Mesenchymal stem cell (in vitro differentiated cells and primary cell): ENCODE measurements around the gene NUP210.
A peak's percentile ranks its signal among the peaks of the same experiment; 100 is the strongest.

Experiments
- DNase-seq: peaks from one replicate; pipeline ENCODE4 v3.0.0-alpha.2; 2013
- H2AFZ ChIP-seq: one replicate; pipeline ENCODE4 v1.6.1; 2013; ENCODE audit warnings: low read depth, mild to moderate bottlenecking, control low read depth, inconsistent platforms, low read length, moderate library complexity
- H2AK5ac ChIP-seq: 2 replicates; pipeline ENCODE4 v1.6.1; 2013; ENCODE audit warnings: low read length, moderate library complexity, mild to moderate bottlenecking, inconsistent platforms; ENCODE audit not compliant: severe bottlenecking
- H2BK120ac ChIP-seq: one replicate; pipeline ENCODE4 v1.6.1; 2013; ENCODE audit warnings: low read depth, mild to moderate bottlenecking, inconsistent platforms, low read length, moderate library complexity
- H2BK12ac ChIP-seq, 2 experiments: one replicate each; pipeline ENCODE4 v1.6.1; 2013; ENCODE audit warnings: inconsistent platforms in 2 of 2, low read length in 2 of 2, mild to moderate bottlenecking in 2 of 2, moderate library complexity in 2 of 2, control low read depth in 1 of 2
- H2BK15ac ChIP-seq: one replicate; pipeline ENCODE4 v1.6.1; 2013; ENCODE audit warnings: mild to moderate bottlenecking, low read depth, inconsistent platforms; ENCODE audit not compliant: poor library complexity, severe bottlenecking
- H2BK5ac ChIP-seq: 2 replicates; pipeline ENCODE4 v1.6.1; 2013; ENCODE audit warnings: low read depth, mild to moderate bottlenecking, low read length, control low read depth, inconsistent platforms; ENCODE audit not compliant: poor library complexity, severe bottlenecking
- H3K14ac ChIP-seq, 2 experiments: one replicate each; pipeline ENCODE4 v1.6.1; 2013; ENCODE audit warnings: inconsistent platforms in 2 of 2, low read length in 2 of 2, control low read depth in 1 of 2, mild to moderate bottlenecking in 1 of 2, moderate library complexity in 1 of 2
- H3K18ac ChIP-seq, 2 experiments: one replicate each; pipeline ENCODE4 v1.6.1; 2013; ENCODE audit warnings: inconsistent platforms in 2 of 2, low read length in 2 of 2, control low read depth in 1 of 2, low read depth in 1 of 2, mild to moderate bottlenecking in 1 of 2
- H3K23ac ChIP-seq, 2 experiments: one replicate each; pipeline ENCODE4 v1.6.1; 2013; ENCODE audit warnings: inconsistent platforms in 2 of 2, low read length in 2 of 2, mild to moderate bottlenecking in 2 of 2, moderate library complexity in 2 of 2, control low read depth in 1 of 2
- H3K27ac ChIP-seq: 2 replicates; pipeline ENCODE4 v1.5.1; 2013; ENCODE audit warnings: mild to moderate bottlenecking, moderate library complexity, low read length, control low read depth, inconsistent platforms; ENCODE audit not compliant: poor library complexity, severe bottlenecking
- H3K27me3 ChIP-seq, 2 experiments: 2 replicates each; pipeline versions ENCODE4 v1.6.1 to v1.7.0; 2013; ENCODE audit warnings: low read length in 2 of 2, mild to moderate bottlenecking in 2 of 2, moderate library complexity in 2 of 2, control low read depth in 1 of 2, inconsistent platforms in 1 of 2; ENCODE audit not compliant: control insufficient read depth in 1 of 2, insufficient read depth in 1 of 2
- H3K36me3 ChIP-seq, 2 experiments: 2 replicates each; pipeline versions ENCODE4 v1.6.1 to v1.7.0; 2013; ENCODE audit warnings: low read length in 2 of 2, control low read depth in 1 of 2, inconsistent platforms in 1 of 2, low read depth in 1 of 2, mild to moderate bottlenecking in 1 of 2; ENCODE audit not compliant: insufficient read depth in 2 of 2, control insufficient read depth in 1 of 2
- H3K4ac ChIP-seq, 2 experiments: one replicate each; pipeline ENCODE4 v1.6.1; 2013; ENCODE audit warnings: inconsistent platforms in 2 of 2, low read length in 2 of 2, mild to moderate bottlenecking in 2 of 2, moderate library complexity in 2 of 2, control low read depth in 1 of 2, low read depth in 1 of 2
- H3K4me1 ChIP-seq: 2 replicates; pipeline ENCODE4 v1.6.1; 2013; ENCODE audit warnings: low read depth, low read length, control low read depth; ENCODE audit not compliant: control insufficient read depth, insufficient read depth
- H3K4me2 ChIP-seq: 2 replicates; pipeline ENCODE4 v1.6.1; 2013; ENCODE audit warnings: low read length, mild to moderate bottlenecking, inconsistent platforms; ENCODE audit not compliant: poor library complexity, severe bottlenecking
- H3K4me3 ChIP-seq, 2 experiments: 2 replicates each; pipeline versions ENCODE4 v1.5.1 to v1.7.0; 2013; ENCODE audit warnings: low read length in 2 of 2, mild to moderate bottlenecking in 2 of 2, control low read depth in 1 of 2, low read depth in 1 of 2; ENCODE audit not compliant: insufficient read depth in 1 of 2
- H3K79me1 ChIP-seq: replicated peaks from 2 replicates; pipeline ENCODE4 v1.6.1; 2013; ENCODE audit warnings: mild to moderate bottlenecking, control low read depth, low read length, inconsistent platforms; ENCODE audit not compliant: poor library complexity, severe bottlenecking
- H3K9ac ChIP-seq: 2 replicates; pipeline ENCODE4 v1.7.0; 2013; ENCODE audit warnings: mild to moderate bottlenecking, low read length, moderate library complexity
- H3K9me3 ChIP-seq: 2 replicates; pipeline ENCODE4 v1.7.0; 2013; ENCODE audit warnings: mild to moderate bottlenecking, low read length; ENCODE audit not compliant: control insufficient read depth
- H4K8ac ChIP-seq: one replicate; pipeline ENCODE4 v1.6.1; 2013; ENCODE audit warnings: inconsistent platforms, mild to moderate bottlenecking, low read length, moderate library complexity
- H4K91ac ChIP-seq: one replicate; pipeline ENCODE4 v1.6.1; 2013; ENCODE audit warnings: mild to moderate bottlenecking, low read length, inconsistent platforms
- WGBS: methylation state at CpG from one replicate; pipeline ENCODE4 v1.1.7; 2013; ENCODE audit warnings: mixed read lengths; 5-methylcytosine and 5-hydroxymethylcytosine counted together

The NUP210 gene

GRCh38 chr3:13289771-13290285 is 130.3 kb downstream of the NUP210 start:
- Histone ChIP-seq H2AK5ac (no peak overlapping the region), H3K4me1 (no peaks in the 10 kb centered on the region), H3K4me3 (no peak overlapping the region), H2BK5ac (no peak overlapping the region), H2AFZ (no peak overlapping the region), H3K36me3 (no peaks in the 10 kb centered on the region), H3K9me3 (peaks cover 19% of the 10 kb centered on the region), H3K4ac (peak overlapping the region in 1 of 2 experiments; percentile 25), H4K91ac (no peak overlapping the region), H3K79me1 (no peaks in the 10 kb centered on the region), H3K9ac (no peak overlapping the region), H2BK12ac (no peak overlapping the region), H3K27ac (no peak overlapping the region), H3K14ac (no peak overlapping the region), H3K23ac (no peak overlapping the region), H3K4me2 (no peak overlapping the region), H3K27me3 (peaks cover 39 to 41% of the 10 kb centered on the region in 2 experiments), H2BK120ac (no peak overlapping the region), H3K18ac (no peak overlapping the region), H2BK15ac (no peak overlapping the region), H4K8ac (no peak overlapping the region)
- WGBS = 97% methylated on average over 7 of the region's 9 CpGs
- no peak for DNase-seq

GRCh38 chr3:13288732-13289718 is 131.1 kb downstream of the NUP210 start:
- Histone ChIP-seq H2AFZ (no peak overlapping the region), H3K4ac (no peak overlapping the region), H2BK12ac (no peak overlapping the region), H3K27me3 (peaks cover 39 to 41% of the 10 kb centered on the region in 2 experiments), H3K4me1 (no peaks in the 10 kb centered on the region), H2BK15ac (no peak overlapping the region), H3K18ac (no peak overlapping the region), H3K9me3 (peaks cover 27% of the 10 kb centered on the region), H3K9ac (no peak overlapping the region), H4K91ac (no peak overlapping the region), H2BK120ac (no peak overlapping the region), H3K36me3 (no peaks in the 10 kb centered on the region), H2AK5ac (no peak overlapping the region), H3K79me1 (no peaks in the 10 kb centered on the region), H3K4me3 (no peak overlapping the region), H3K27ac (no peak overlapping the region), H2BK5ac (no peak overlapping the region), H4K8ac (no peak overlapping the region), H3K14ac (no peak overlapping the region), H3K23ac (no peak overlapping the region), H3K4me2 (no peak overlapping the region)
- 80% methylated on average over 9 of the region's 10 CpGs for WGBS
- peak; percentile 7 for DNase-seq

DNA sequence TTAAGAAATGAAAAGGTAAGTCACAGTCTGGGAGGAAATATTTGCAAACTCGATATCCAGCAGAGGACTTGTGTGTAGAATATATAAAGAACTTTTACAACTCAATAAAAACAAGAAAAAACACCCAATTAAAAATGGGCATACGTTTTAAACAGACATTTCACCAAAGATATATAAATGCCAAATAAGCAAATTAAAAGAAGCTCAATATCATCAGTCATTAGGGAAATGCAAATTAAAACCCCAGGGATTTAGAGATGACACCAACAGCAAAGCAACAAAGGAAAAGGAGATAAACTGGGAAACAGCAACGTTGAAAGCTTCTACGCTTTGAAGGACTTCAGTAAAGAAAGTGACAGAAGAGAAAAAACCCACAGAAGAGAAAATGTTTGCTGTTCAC is 132.3 kb downstream of the NUP210 start:
- Histone ChIP-seq H2BK12ac (no peak overlapping the region), H3K79me1 (no peaks in the 10 kb centered on the region), H4K8ac (no peak overlapping the region), H2BK5ac (no peak overlapping the region), H3K4me1 (no peaks in the 10 kb centered on the region), H2AK5ac (no peak overlapping the region), H3K4me3 (no peak overlapping the region), H3K4ac (no peak overlapping the region), H2BK15ac (no peak overlapping the region), H2BK120ac (no peak overlapping the region), H3K9ac (no peak overlapping the region), H3K18ac (no peak overlapping the region), H3K14ac (no peak overlapping the region), H3K27me3 (peaks cover 40 to 46% of the 10 kb centered on the region in 2 experiments), H3K36me3 (no peaks in the 10 kb centered on the region), H3K27ac (no peak overlapping the region), H3K23ac (no peak overlapping the region), H2AFZ (no peak overlapping the region), H3K4me2 (no peak overlapping the region), H3K9me3 (peaks cover 32% of the 10 kb centered on the region), H4K91ac (no peak overlapping the region)
- no peak for DNase-seq
- WGBS = no CpG with 5 or more reads among the region's 4 CpGs

DNA sequence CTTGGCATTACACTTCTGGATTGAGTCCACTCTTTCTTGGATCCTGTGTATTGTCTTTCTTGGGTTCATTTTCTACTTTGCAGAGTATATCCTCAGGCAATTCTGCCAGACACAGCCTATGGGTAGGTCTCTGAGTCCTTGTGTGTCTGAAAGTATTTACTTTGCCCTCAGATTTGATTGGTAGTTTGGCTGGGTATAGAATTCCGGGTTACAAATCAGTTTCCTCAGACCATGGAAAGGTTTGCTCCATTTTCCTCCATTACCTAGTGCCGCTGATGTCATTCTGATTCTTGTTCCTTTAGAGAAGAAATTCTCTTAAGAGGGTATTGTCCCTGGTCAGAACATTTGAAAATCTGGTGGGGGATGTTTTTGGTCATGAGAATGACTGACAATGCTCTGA is 133.2 kb downstream of the NUP210 start:
- Histone ChIP-seq H3K79me1 (no peaks in the 10 kb centered on the region), H3K27ac (no peak overlapping the region), H2BK120ac (no peak overlapping the region), H3K4me2 (no peak overlapping the region), H2BK5ac (no peak overlapping the region), H2AFZ (no peak overlapping the region), H3K9ac (no peak overlapping the region), H3K14ac (no peak overlapping the region), H3K4ac (no peak overlapping the region), H2BK12ac (no peak overlapping the region), H3K9me3 (peaks cover 32% of the 10 kb centered on the region), H4K8ac (no peak overlapping the region), H3K4me1 (peaks cover 7% of the 10 kb centered on the region), H2BK15ac (no peak overlapping the region), H4K91ac (no peak overlapping the region), H3K27me3 (peaks cover 45 to 50% of the 10 kb centered on the region in 2 experiments), H2AK5ac (no peak overlapping the region), H3K23ac (no peak overlapping the region), H3K4me3 (no peak overlapping the region), H3K18ac (no peak overlapping the region), H3K36me3 (no peaks in the 10 kb centered on the region)
- no peak for DNase-seq
- no CpG with 5 or more reads among the region's 2 CpGs for WGBS
